Stimulated activated CD4-positive, alpha-beta T cell treated with anti-CD3 and anti-CD28 coated beads, TNF-alpha, amount 100 ng/mL, for 24 hours (primary cell): ENCODE measurements around the gene SERPINE2.

Experiments
- DNase-seq, 3 experiments: peaks; one replicate each; pipeline ENCODE4 v3.0.0-alpha.2; 2020; ENCODE audit warnings: low read depth in 3 of 3

SERPINE2 gene

GRCh38 chr2:224039080-224039769 is at the start of gene SERPINE2:
SERPINE2 (minus strand) TSS chr2:224039286; CDS start chr2:224001900, 37,386 bp downstream.
- peak in 2 of 3 experiments; percentile 27 to 55 for DNase-seq

DNA sequence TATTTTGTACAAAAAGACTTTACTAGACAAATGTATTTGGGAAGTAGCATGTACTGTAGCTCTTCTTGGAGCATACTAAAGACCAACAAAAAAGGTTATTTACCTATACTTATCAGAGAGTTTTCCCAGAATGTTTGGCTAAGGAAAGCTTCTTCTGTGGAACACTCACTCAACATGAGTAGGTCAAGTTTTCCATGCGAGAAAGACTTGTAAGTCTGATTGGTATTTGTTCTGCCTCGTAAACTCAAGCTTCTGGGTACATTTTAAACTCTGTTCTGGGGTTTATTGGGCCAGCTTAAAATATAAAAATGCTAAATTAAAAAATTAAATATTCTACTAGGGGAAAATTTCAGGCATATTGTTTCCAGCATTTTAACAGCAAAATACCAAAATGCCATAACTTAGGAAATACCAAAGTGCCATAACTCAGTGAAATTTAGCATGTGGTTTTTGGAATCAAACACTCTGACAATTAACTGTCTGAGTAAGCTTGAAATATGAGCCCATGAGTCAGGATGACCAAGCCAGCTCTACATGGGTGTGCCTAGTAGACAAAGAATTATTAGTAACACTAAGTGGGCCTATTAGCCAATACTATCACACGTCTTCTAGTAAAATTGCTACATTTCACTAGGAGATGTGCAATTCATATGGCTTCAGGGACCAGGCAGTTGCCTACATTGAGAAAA is 47.3 kb upstream of the SERPINE2 start:
- DNase-seq, result no peak

DNA sequence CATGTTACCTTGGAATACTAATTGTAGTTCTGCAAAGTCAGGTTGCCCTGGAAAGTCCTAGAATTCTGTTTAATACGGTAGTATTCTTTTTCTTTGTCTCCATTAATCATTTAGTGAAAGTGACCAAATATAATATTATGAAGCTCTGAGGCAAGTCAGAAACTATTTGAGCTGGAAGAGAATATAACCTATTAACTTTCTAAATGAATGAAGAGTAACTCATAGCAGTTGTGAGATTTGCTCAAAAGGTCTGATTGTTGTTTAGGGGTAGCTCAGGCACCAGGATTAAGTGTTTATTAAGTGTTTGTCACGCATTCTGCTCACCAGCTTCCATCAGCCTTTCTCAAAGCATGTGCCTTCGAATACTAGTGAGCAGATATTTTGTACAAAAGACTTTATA is 46.7 kb upstream of the SERPINE2 start:
- no peak for DNase-seq

GRCh38 chr2:224085246-224085645 is 46.2 kb upstream of the SERPINE2 start:
- DNase-seq, result no peak

DNA sequence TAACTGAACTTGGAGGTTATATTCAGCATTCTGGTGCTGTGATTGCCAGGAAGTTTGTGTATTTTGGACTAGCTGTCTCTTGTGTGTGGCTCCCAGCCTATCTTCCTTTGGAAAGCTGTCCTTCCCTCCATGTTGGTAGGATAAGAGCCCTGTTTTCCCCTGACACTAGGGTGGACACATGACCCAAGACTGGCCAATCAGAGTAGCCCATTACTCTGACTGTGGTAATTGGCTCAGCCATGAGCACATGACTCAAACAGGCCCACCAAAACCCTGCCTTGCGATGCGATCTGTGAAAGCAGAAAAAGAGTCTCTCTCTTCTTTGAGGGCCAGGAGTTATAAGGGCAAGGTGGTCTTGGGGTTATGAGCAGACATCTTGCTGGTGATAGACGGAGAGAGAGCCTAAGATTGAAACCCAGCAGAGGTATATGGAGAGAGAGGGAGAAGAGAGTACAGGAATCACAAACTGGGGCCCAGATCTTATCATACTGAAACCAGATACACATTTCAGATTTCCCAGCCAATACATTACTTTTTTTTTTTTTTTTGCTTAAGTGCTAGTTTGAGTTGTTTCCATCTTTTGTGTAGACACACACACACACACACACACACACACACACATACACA is 45.3 kb upstream of the SERPINE2 start:
- no peak for DNase-seq

GRCh38 chr2:224083638-224084037 is 44.6 kb upstream of the SERPINE2 start:
- no peak for DNase-seq

DNA sequence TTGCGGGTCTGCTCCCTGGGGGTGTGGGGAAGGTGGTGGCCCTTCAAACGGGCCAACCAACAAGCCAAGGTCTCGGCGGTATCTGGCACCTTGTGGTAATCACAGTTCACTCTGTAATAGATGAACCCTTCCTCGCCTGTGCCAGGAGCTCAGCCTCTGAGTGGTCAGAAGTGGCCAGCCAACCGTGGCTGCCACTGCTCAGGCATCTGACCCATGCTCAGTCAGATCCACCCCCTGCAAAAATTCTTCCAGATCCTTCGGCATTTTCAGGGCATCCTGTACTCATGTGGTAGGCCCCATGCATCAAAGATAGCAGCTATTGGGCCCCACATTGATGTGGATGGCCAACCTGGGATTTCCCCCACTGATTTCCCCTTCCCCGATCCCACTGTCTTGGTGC is 39.6 kb upstream of the SERPINE2 start:
- no peak for DNase-seq

DNA sequence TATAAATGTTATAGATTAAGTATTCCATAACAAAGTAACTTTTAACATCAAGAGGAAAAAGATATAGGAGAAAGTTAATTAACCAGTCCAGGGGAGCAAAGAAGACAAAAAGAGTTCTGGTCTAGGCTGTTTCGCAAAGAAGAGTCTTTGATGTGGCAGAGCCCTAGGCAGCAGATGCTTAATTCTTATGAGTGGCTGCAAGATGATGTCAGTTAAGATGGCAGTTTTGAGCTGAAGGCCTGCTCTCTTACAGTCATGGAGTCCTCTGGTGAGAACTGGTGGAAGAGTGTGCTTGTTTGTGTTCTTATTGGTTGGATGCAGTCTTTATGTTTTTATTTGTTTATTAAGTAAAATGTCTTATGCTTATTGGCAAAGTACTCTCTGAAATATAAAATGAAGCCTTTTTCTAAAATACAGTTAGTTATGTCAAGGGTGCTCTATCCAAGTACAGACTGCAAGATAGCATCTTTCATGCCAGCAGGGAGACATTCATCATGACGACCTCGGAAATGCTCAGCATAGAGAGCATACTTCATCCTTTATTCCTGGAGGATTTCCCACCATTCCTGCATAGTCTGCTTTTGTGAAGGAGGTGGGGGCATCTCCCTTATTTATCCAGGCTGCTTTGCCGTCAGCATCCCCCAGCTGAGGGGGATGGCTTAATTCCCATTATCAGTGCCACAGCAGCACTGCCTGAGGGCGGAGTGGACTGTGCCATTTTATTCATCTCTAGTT is 38.9 kb upstream of the SERPINE2 start:
- DNase-seq, result no peak

DNA sequence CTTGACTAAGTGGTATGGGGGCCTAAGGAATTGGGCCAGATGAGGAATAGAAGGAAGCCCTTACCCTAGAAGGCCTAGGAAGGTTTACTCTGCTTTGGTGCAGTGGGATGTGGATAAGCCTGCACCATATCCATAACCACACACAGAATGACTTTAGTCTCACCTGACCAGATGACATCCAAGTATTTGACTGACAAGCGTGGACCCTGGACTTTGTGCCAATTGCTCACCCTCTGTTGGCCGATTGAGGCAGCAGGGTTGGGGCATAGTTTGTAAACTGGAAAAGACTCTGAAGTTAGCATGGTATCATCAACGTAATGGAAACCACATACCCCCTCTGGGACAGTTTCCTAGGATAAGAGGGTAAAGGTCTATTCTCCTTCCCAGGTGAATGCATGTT is 36.5 kb upstream of the SERPINE2 start:
- DNase-seq, result no peak

DNA sequence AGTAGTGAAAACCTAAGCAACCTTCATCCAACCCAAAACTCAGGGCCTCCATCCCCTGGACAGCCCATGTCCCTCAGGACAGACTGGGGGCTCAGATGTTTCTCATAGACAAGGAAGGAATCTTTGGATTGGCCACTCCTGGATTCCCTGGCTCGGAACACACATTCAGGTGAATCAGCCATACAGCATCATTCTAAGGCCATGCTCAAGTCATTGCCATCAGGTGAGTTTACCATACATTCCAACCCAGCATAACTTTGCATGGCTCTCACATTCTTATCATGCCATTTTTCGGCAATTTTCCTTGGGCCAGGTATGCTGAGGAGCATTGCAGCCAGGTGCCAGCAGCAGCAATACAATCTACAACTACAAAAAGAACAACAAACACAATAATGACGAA is 34.6 kb upstream of the SERPINE2 start:
- no peak for DNase-seq

GRCh38 chr2:224072541-224073188 is 33.6 kb upstream of the SERPINE2 start:
- DNase-seq, result no peak

- DNase-seq, result no peak
Measured at GRCh38 chr2:224069172-224069571, 30.1 kb upstream of the SERPINE2 start.

- no peak for DNase-seq
Measured at GRCh38 chr2:224063298-224063648, 24.2 kb upstream of the SERPINE2 start.

GRCh38 chr2:224062481-224063297 is 23.6 kb upstream of the SERPINE2 start:
- DNase-seq, result no peak

- DNase-seq, result no peak
Measured at GRCh38 chr2:224060783-224061482, 21.8 kb upstream of the SERPINE2 start.

DNA sequence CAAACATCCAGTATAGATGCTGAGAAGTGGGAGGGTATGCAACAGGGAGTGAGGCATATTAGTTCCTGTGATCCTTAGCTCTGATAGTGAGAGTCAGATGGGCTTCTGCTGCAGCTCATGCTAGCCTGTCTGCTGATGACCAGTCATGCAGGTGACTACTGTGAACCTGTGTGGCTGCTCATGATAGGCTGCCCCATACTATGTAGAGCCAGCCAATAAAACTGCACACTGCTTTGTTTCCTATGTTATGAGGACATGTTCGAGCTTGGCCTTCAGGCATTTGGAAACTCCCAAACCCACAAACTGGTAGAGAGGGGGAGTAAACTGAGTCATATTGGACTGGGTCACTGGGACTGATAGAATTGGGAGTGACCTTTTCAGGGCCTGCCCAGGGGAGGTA is 20.1 kb upstream of the SERPINE2 start:
- DNase-seq, result no peak

DNA sequence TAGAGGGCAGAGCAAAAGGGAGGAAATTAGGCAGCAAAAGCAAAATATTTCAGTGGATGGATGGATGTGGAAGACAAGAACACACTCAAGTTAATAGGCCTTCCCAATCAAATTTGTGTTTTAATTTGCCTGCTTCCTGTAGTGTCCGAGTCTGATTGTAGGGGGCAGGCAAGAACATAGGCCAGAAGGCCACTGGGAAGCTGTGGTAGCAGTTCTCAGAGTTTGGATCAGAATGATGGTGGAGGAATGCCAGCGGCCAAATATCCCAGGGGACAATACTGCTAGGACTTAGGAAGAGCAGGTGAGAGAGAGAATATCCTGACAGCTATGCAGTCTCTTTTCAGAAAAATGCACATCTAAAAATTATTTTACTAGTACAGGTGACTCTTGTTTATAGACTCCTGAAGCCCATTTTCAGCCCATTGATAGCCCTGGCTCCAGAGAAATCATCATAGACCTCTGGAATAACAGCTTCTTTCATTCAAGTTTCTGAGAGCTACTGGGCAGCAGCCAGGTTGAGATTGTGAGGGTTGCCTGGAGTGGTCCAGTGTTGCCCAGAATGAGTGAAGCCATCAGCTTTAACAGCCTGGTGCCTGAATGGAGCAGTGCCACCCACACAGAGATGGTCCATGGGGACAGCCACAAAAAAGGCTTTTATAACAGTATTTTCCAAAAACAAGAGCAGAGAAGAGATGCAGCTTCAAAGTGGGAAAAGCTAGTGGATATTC is 19.1 kb upstream of the SERPINE2 start:
- DNase-seq, result no peak

GRCh38 chr2:224056889-224057288 is 17.8 kb upstream of the SERPINE2 start:
- DNase-seq, result no peak

DNA sequence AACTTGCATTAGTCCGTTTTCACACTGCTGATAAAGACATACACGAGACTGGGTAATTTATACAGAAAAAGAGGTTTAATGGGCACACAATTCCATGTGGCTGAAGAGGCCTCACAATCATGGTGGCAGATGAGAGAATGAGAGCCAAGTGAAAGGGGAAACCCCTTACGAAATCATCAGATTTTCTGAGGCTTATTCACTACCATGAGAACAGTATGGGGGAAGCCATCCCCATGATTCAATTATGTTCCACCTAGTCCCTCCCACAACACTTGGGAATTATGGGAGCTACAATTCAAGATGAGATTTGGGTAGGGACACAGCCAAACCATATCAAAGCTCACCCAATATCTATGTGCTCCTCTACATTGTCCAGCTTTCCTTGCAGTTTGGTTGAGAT is 16.0 kb upstream of the SERPINE2 start:
- no peak for DNase-seq

DNA sequence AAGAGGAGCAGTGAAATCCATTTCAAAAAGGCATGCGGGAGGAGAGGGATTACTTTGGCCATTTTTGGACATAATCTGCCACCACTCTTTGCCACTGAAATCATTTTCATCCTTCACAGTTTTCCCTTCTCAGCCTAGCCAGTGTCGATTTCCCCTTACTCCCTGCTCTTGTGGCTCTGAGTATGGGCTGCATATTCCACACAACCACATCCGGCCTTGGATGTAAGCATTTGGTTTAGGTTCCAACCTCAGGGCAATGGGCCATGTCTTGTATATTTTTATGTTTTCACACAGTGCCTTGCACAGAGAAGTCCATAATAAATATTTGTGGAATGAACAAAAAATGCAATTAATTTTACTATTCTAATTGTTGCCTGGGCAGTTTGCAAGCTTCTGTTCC is 7.7 kb upstream of the SERPINE2 start:
- DNase-seq, result no peak
